Mesodermal cell (in vitro differentiated cells): ENCODE measurements around the gene SSH2.

Experiments
- H3K27ac ChIP-seq: 2 replicates; pipeline ENCODE4 v1.7.0; 2013; ENCODE audit warnings: mild to moderate bottlenecking, low read depth, low read length, moderate library complexity; ENCODE audit not compliant: severe bottlenecking
- H3K36me3 ChIP-seq: 2 replicates; pipeline ENCODE4 v1.7.1; 2013; ENCODE audit warnings: mild to moderate bottlenecking, low read length, moderate library complexity; ENCODE audit not compliant: control insufficient read depth, insufficient read depth
- H3K4me1 ChIP-seq: one replicate; pipeline ENCODE4 v1.7.1; 2013; ENCODE audit warnings: mild to moderate bottlenecking, low read length; ENCODE audit not compliant: insufficient read depth, control insufficient read depth, poor library complexity, severe bottlenecking
- H3K4me3 ChIP-seq: 2 replicates; pipeline ENCODE4 v1.7.0; 2013; ENCODE audit warnings: low read length, control low read depth, mild to moderate bottlenecking; ENCODE audit not compliant: insufficient read depth, poor library complexity, severe bottlenecking; ENCODE audit errors: extremely low read depth
- H3K9me3 ChIP-seq: 2 replicates; pipeline ENCODE4 v1.7.1; 2013; ENCODE audit warnings: mild to moderate bottlenecking, low read length, moderate library complexity; ENCODE audit not compliant: control insufficient read depth
- WGBS, 2 experiments: methylation state at CpG; one replicate each; pipeline ENCODE4 v1.1.5; 2013; ENCODE audit warnings: missing lambda C conversion rate in 2 of 2; ENCODE audit not compliant: insufficient coverage in 2 of 2; 5-methylcytosine and 5-hydroxymethylcytosine counted together

SSH2 gene

GRCh38 chr17:29581583-29582253 is 348.3 kb downstream of the SSH2 start:
- Histone ChIP-seq H3K36me3 (peaks cover 67% of the 10 kb centered on the region), H3K27ac (no peak overlapping the region), H3K4me3 (no peak overlapping the region), H3K9me3 (no peaks in the 10 kb centered on the region), H3K4me1 (peaks cover 22% of the 10 kb centered on the region)
- 96 to 98% methylated on average over 6 to 14 of the region's 20 CpGs for WGBS, 2 experiments

- 75 to 77% methylated on average over 10 to 12 of the region's 15 CpGs for WGBS, 2 experiments
Observed at GRCh38 chr17:29579866-29580771, 349.9 kb downstream of the SSH2 start.

GRCh38 chr17:29578626-29579485 is 351.2 kb downstream of the SSH2 start:
- Histone ChIP-seq H3K27ac (no peak overlapping the region), H3K36me3 (peaks cover 92% of the 10 kb centered on the region), H3K4me3 (no peak overlapping the region), H3K4me1 (no peaks in the 10 kb centered on the region), H3K9me3 (no peaks in the 10 kb centered on the region)
- 93 to 96% methylated on average over 11 to 13 of the region's 14 CpGs for WGBS, 2 experiments

More at GRCh38 chr17:29579866-29580771, 349.9 kb downstream of the SSH2 start:
- no peak overlapping the region for H3K27ac ChIP-seq
- no peaks in the 10 kb centered on the region for H3K9me3 ChIP-seq
- peaks cover 83% of the 10 kb centered on the region for H3K36me3 ChIP-seq
- H3K4me3 ChIP-seq, result no peak overlapping the region
- peaks cover 10% of the 10 kb centered on the region for H3K4me1 ChIP-seq

- H3K9me3 ChIP-seq, result no peaks in the 10 kb centered on the region
- H3K27ac ChIP-seq, result no peak overlapping the region
- 91 to 92% methylated on average over 19 to 20 of the region's 22 CpGs for WGBS, 2 experiments
- H3K36me3 ChIP-seq, result peaks cover 91% of the 10 kb centered on the region
- H3K4me3 ChIP-seq, result no peak overlapping the region
- no peaks in the 10 kb centered on the region for H3K4me1 ChIP-seq
Observed at GRCh38 chr17:29577385-29578211, 352.4 kb downstream of the SSH2 start.

GRCh38 chr17:29577001-29577370 is 353.0 kb downstream of the SSH2 start:
- Histone ChIP-seq H3K4me3 (no peak overlapping the region), H3K27ac (no peak overlapping the region), H3K9me3 (no peaks in the 10 kb centered on the region), H3K4me1 (no peaks in the 10 kb centered on the region), H3K36me3 (peaks cover 87% of the 10 kb centered on the region)
- 92 to 98% methylated on average over 6 to 8 of the region's 9 CpGs for WGBS, 2 experiments

GRCh38 chr17:29576214-29577000 is 353.6 kb downstream of the SSH2 start:
- Histone ChIP-seq H3K4me3 (no peak overlapping the region), H3K36me3 (peaks cover 86% of the 10 kb centered on the region), H3K9me3 (no peaks in the 10 kb centered on the region), H3K27ac (no peak overlapping the region), H3K4me1 (no peaks in the 10 kb centered on the region)
- 95 to 96% methylated on average over 27 to 36 of the region's 37 CpGs for WGBS, 2 experiments
